Measurements from ENCODE around the gene FABP1. TPM values are rescaled to one million over a fixed set of nuclear protein-coding genes. Genes with fewer than 3 reads are reported as not detected.

The FABP1 gene
- total and polyA plus RNA-seq, 2 of the 4 experiments (the other 2 are of a cell fraction): not detected

- intact Hi-C loops (cut with micrococcal nuclease): no loop called here
- H4K8ac ChIP-seq (ENCODE audit: low read depth in 2 of 2, low read length in 2 of 2): no peak overlapping the region
These were observed 11.9 kb downstream of the FABP1 start for GRCh38 chr2:88115825-88116518.

More at GRCh38 chr2:88115825-88116518, 11.9 kb downstream of the FABP1 start:
- ATAC-seq (ENCODE audit: low read depth) (no peak), DNase-seq (no peak)
- Histone ChIP-seq H2BK15ac (ENCODE audit: low read depth, low read length) (no peak overlapping the region), H3K9ac (ENCODE audit: low read depth, low read length) (no peak overlapping the region), H2AK5ac (ENCODE audit: low read depth, low read length) (no peak overlapping the region), H2BK120ac (ENCODE audit: low read depth, low read length) (no peak overlapping the region), H3K4me1 (ENCODE audit: control insufficient read depth, insufficient read depth, low read length) (no peaks in the 10 kb centered on the region), H4K91ac (ENCODE audit: insufficient read depth, low read depth, low read length) (no peak overlapping the region), H3K27me3 (ENCODE audit: control insufficient read depth, insufficient read depth, low read length) (peaks cover 4% of the 10 kb centered on the region), H2BK20ac (ENCODE audit: low read depth, low read length) (no peak overlapping the region), H3K36me3 (ENCODE audit: control insufficient read depth, insufficient read depth, low read length) (no peaks in the 10 kb centered on the region), H3K4me2 (ENCODE audit: low read depth, low read length) (no peak overlapping the region), H2AFZ (replicated peaks; ENCODE audit: low read length, poor library complexity) (no peak overlapping the region), H3K14ac (replicated peaks; ENCODE audit: low read depth, low read length) (no peak overlapping the region), H3K4ac (ENCODE audit: low read depth, low read length) (no peak overlapping the region), H3K23ac (ENCODE audit: low read depth, low read length) (no peak overlapping the region), H3K9me1 (ENCODE audit: insufficient read depth, low read length) (no peaks in the 10 kb centered on the region), H3K27ac (ENCODE audit: insufficient read depth, low read length) (no peak overlapping the region), H3K18ac (ENCODE audit: low read depth, low read length) (no peak overlapping the region), H3K79me1 (ENCODE audit: low read depth in 1 of 2, low read length in 2 of 2) (no peaks in the 10 kb centered on the region), H3K56ac (ENCODE audit: extremely low read depth, insufficient read depth, low read length) (no peak overlapping the region), H3K9me3 (ENCODE audit: control insufficient read depth, insufficient read depth, low read length) (no peaks in the 10 kb centered on the region), H4K20me1 (ENCODE audit: insufficient read depth, low read length) (no peaks in the 10 kb centered on the region), H2BK5ac (ENCODE audit: low read depth, low read length, poor library complexity, severe bottlenecking) (no peak overlapping the region), H2AK9ac (replicated peaks; ENCODE audit: low read depth, low read length, poor library complexity) (no peak overlapping the region), H3K4me3 (ENCODE audit: insufficient read depth, low read depth, low read length) (no peak overlapping the region), H4K5ac (ENCODE audit: low read depth, low read length) (no peak overlapping the region)
- POLR2A ChIA-PET (ENCODE audit: unreplicated experiment): no interaction called here
- TF ChIP-seq MAFK (IDR thresholded peaks at IDR 0.05; ENCODE audit: low read depth, low read length) (no peak), RAD21 (IDR thresholded peaks at IDR 0.05; ENCODE audit: low read length) (no peak), MAZ (IDR thresholded peaks at IDR 0.05; ENCODE audit: borderline replicate concordance, low read depth, low read length) (no peak), POLR2A (IDR thresholded peaks at IDR 0.05; ENCODE audit: low read depth, low read length) (no peak), ELK1 (IDR thresholded peaks at IDR 0.05; ENCODE audit: borderline replicate concordance, low read depth, low read length) (no peak), CEBPB (IDR thresholded peaks at IDR 0.05; ENCODE audit: low read depth, low read length) (no peak), RCOR1 (IDR thresholded peaks at IDR 0.05; ENCODE audit: insufficient replicate concordance, low read length) (no peak)
- TF ChIP-seq, protein P1, sequence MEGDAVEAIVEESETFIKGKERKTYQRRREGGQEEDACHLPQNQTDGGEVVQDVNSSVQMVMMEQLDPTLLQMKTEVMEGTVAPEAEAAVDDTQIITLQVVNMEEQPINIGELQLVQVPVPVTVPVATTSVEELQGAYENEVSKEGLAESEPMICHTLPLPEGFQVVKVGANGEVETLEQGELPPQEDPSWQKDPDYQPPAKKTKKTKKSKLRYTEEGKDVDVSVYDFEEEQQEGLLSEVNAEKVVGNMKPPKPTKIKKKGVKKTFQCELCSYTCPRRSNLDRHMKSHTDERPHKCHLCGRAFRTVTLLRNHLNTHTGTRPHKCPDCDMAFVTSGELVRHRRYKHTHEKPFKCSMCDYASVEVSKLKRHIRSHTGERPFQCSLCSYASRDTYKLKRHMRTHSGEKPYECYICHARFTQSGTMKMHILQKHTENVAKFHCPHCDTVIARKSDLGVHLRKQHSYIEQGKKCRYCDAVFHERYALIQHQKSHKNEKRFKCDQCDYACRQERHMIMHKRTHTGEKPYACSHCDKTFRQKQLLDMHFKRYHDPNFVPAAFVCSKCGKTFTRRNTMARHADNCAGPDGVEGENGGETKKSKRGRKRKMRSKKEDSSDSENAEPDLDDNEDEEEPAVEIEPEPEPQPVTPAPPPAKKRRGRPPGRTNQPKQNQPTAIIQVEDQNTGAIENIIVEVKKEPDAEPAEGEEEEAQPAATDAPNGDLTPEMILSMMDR (conservative IDR thresholded peaks at IDR 0.05; ENCODE audit: low read depth, low read length): no peak
- in situ Hi-C loops (cut with MboI; ENCODE audit: low sequenced_read_pairs) (no loop called here), dilution Hi-C loops (cut with HindIII; ENCODE audit: low sequenced_read_pairs, unreplicated experiment) (no loop called here)
- no TSS peak for BruUV-seq (replicated peaks)
- CTCF ChIA-PET: no interaction called here
- WGBS, 2 experiments (ENCODE audit: extremely low coverage in 2 of 2, insufficient read length in 1 of 2): 100% methylated on average over 3 of the region's 10 CpGs; no CpG with 5 or more reads in 1 of the 2 experiments

Measured in IMR-90 (cell line).